Measurements from ENCODE around the gene PLCH1. TPM values are rescaled to one million over a fixed set of nuclear protein-coding genes. Genes with fewer than 3 reads are reported as not detected.

The PLCH1 gene
- total RNA-seq, 6 donors from 2014 or later = 7.7 to 26.3 (median 13.6) TPM

DNA sequence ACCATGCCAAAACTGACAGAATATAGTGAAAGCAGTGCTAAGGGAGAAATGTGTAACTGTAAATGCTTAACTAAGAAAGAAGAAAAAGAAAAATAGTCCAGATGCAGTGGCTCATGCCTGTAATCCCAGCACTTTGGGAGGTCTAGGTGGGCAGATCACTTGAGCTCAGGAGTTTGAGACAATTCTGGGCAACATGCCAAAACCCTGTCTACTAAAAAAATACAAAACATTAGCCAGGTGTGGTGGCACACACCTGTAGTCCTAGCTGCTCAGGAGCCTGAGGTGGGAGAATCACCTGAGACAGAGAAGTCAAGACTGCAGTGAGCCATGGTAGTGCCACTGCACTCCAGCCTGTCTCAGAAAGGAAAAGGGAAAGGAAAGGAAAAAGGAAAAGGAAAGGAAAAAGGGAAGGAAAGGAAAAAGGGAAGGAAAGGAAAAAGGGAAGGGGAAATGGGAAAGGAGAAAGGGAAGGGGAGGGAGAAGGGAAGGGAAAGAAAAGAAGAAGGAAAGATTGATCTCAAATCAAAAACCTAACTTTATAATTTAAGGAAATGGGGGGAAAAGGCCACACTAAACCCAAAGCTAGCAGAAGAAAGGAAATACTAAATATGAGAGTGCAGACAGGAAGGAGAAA is 40.9 kb upstream of the PLCH1 start:
- ATAC-seq (ENCODE audit: low FRiP score in 2 of 2) = no peak
- Histone ChIP-seq H3K27me3 (no peaks in the 10 kb centered on the region), H3K4me1 (no peaks in the 10 kb centered on the region), H3K9me3 (peaks cover 0 to 12% (median 5%) of the 10 kb centered on the region in 4 donors), H3K36me3 (peaks cover 0 to 15% (median 0%) of the 10 kb centered on the region in 4 donors), H3K4me3 (no peak overlapping the region), H3K27ac (no peak overlapping the region)
- TF ChIP-seq POLR2A (IDR thresholded peaks at IDR 0.05) = no peak
- no peak for TF ChIP-seq EP300 (IDR thresholded peaks at IDR 0.05)
- TF ChIP-seq, protein P1, sequence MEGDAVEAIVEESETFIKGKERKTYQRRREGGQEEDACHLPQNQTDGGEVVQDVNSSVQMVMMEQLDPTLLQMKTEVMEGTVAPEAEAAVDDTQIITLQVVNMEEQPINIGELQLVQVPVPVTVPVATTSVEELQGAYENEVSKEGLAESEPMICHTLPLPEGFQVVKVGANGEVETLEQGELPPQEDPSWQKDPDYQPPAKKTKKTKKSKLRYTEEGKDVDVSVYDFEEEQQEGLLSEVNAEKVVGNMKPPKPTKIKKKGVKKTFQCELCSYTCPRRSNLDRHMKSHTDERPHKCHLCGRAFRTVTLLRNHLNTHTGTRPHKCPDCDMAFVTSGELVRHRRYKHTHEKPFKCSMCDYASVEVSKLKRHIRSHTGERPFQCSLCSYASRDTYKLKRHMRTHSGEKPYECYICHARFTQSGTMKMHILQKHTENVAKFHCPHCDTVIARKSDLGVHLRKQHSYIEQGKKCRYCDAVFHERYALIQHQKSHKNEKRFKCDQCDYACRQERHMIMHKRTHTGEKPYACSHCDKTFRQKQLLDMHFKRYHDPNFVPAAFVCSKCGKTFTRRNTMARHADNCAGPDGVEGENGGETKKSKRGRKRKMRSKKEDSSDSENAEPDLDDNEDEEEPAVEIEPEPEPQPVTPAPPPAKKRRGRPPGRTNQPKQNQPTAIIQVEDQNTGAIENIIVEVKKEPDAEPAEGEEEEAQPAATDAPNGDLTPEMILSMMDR (IDR thresholded peaks at IDR 0.05) = no peak
- TF ChIP-seq POLR2AphosphoS5 (IDR thresholded peaks at IDR 0.05) = no peak
- no peak for DNase-seq

DNA sequence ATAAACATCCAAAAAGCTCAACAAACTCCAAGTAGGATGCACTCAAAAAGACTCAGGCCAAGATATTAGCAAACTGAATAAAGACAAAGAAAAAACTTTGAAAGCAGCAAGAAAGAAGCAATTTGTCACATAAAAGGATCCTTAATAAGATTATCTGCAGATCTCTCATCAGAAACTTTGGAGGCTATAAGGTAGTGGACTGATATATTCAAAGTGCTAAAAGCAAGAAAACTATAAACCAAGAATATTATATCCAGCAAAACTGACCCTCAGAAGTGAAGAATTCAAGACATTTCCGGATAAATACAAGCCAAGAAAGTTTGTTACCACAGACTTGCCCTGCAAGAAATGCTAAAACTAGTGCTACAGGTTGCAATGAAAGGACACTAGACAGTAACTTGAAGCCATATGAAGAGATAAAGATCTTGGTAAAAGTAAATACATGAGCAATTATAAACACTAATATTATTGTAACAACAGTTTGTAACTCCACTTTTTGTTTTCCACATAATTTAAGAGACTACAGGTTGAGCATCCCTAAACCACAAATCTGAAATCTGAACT is 37.6 kb upstream of the PLCH1 start:
- H3K36me3 ChIP-seq = peaks cover 0 to 15% (median 0%) of the 10 kb centered on the region in 4 donors

GRCh38 chr3:155780291-155780690 is 35.4 kb upstream of the PLCH1 start:
- DNase-seq (no peak), ATAC-seq (ENCODE audit: low FRiP score in 2 of 2) (no peak)
- H3K27ac ChIP-seq = no peak overlapping the region
- H3K4me1 ChIP-seq = no peaks in the 10 kb centered on the region
- no peaks in the 10 kb centered on the region for H3K27me3 ChIP-seq
- TF ChIP-seq POLR2A (IDR thresholded peaks at IDR 0.05) (no peak), EP300 (IDR thresholded peaks at IDR 0.05) (no peak), POLR2AphosphoS5 (IDR thresholded peaks at IDR 0.05) (no peak)
- TF ChIP-seq, protein P1 (IDR thresholded peaks at IDR 0.05) = no peak
- H3K9me3 ChIP-seq = peaks cover 0 to 12% (median 5%) of the 10 kb centered on the region in 4 donors
- H3K36me3 ChIP-seq = peaks cover 0 to 15% (median 0%) of the 10 kb centered on the region in 4 donors
- no peak overlapping the region for H3K4me3 ChIP-seq

More for the DNA sequence above, 37.6 kb upstream of the PLCH1 start:
- no peak for TF ChIP-seq POLR2AphosphoS5 (IDR thresholded peaks at IDR 0.05)
- TF ChIP-seq, protein P1 (IDR thresholded peaks at IDR 0.05) = no peak
- no peak for TF ChIP-seq EP300 (IDR thresholded peaks at IDR 0.05)
- no peak for TF ChIP-seq POLR2A (IDR thresholded peaks at IDR 0.05)
- no peak overlapping the region for H3K27ac ChIP-seq
- no peaks in the 10 kb centered on the region for H3K27me3 ChIP-seq
- H3K9me3 ChIP-seq = peaks cover 0 to 12% (median 5%) of the 10 kb centered on the region in 4 donors
- DNase-seq = no peak
- WGBS, 2 donors = 91 to 100% methylated on average over 1 of the region's 1 CpG
- H3K4me1 ChIP-seq = no peaks in the 10 kb centered on the region
- H3K4me3 ChIP-seq = no peak overlapping the region
- ATAC-seq (ENCODE audit: low FRiP score in 2 of 2) = no peak

- DNase-seq (no peak), ATAC-seq (ENCODE audit: low FRiP score in 2 of 2) (no peak)
- H3K4me3 ChIP-seq = no peak overlapping the region
- H3K27ac ChIP-seq = no peak overlapping the region
- H3K9me3 ChIP-seq = peaks cover 0 to 12% (median 5%) of the 10 kb centered on the region in 4 donors
- H3K4me1 ChIP-seq = no peaks in the 10 kb centered on the region
- H3K36me3 ChIP-seq = peaks cover 0 to 11% (median 0%) of the 10 kb centered on the region in 4 donors
- H3K27me3 ChIP-seq = no peaks in the 10 kb centered on the region
- no peak for TF ChIP-seq POLR2A (IDR thresholded peaks at IDR 0.05)
- no peak for TF ChIP-seq EP300 (IDR thresholded peaks at IDR 0.05)
- no peak for TF ChIP-seq POLR2AphosphoS5 (IDR thresholded peaks at IDR 0.05)
- TF ChIP-seq, protein P1 (IDR thresholded peaks at IDR 0.05) = no peak
Observed at GRCh38 chr3:155778462-155778861, 33.6 kb upstream of the PLCH1 start.

GRCh38 chr3:155772801-155773200 is 27.9 kb upstream of the PLCH1 start:
- H3K27me3 ChIP-seq = no peaks in the 10 kb centered on the region
- H3K9me3 ChIP-seq = peaks cover 0 to 4% (median 0%) of the 10 kb centered on the region in 4 donors
- H3K36me3 ChIP-seq = peaks cover 0 to 4% (median 1%) of the 10 kb centered on the region in 4 donors
- TF ChIP-seq EP300 (IDR thresholded peaks at IDR 0.05) (no peak), POLR2A (IDR thresholded peaks at IDR 0.05) (no peak), POLR2AphosphoS5 (IDR thresholded peaks at IDR 0.05) (no peak)
- TF ChIP-seq, protein P1 (IDR thresholded peaks at IDR 0.05) = no peak
- no peak for ATAC-seq (ENCODE audit: low FRiP score in 2 of 2)
- H3K27ac ChIP-seq = no peak overlapping the region
- WGBS, 2 donors = 100% methylated on average over 1 of the region's 1 CpG
- DNase-seq = no peak
- H3K4me3 ChIP-seq = no peak overlapping the region
- no peaks in the 10 kb centered on the region for H3K4me1 ChIP-seq
